Keratinocyte (primary cell): ENCODE measurements around the gene MPP2.
"Not testable (repeated sequence)": the region's sequence is repeated elsewhere in the genome, so short reads cannot be mapped to it uniquely, and the experiment has no call there.

Experiments used
- CTCF ChIP-seq, 3 experiments: IDR thresholded peaks in 1 of 3; conservative IDR thresholded peaks in 1 of 3; optimal IDR thresholded peaks in 1 of 3; 2 replicates in 2 of 3; 3 replicates in 1 of 3; pipeline versions ENCODE3 to v1.5.1; 2011; ENCODE audit warnings: low read length in 3 of 3, mild to moderate bottlenecking in 3 of 3, moderate library complexity in 2 of 3, control low read depth in 1 of 3, inconsistent platforms in 1 of 3; ENCODE audit not compliant: insufficient read depth in 2 of 3; ENCODE audit errors: extremely low read depth in 1 of 3
- EZH2 ChIP-seq: IDR thresholded peaks from one replicate; pipeline ENCODE4 v1.6.1; 2012; ENCODE audit warnings: inconsistent platforms, mild to moderate bottlenecking, low read length, moderate library complexity

DNA sequence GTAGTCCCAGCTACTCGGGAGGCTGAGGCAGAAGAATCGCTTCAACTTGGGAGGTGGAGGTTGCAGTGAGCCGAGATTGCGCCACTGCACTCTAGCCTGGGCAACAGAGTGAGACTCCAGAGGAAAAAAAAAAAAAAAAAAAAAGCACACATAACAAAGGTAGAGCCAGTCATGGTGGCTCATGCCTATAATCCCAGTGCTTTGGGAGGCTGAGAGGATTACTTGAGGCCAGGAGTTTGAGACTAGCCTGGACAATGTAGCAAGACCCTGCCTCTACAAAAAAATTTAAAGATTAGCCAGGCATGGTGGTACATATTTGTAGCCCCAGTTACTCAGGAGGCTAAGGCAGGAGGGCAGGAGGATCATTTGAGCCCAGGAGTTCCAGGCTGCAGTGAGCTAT lies 12.8 kb downstream of the MPP2 start:
- TF ChIP-seq EZH2; CTCF (optimal IDR thresholded peaks at IDR 0.05 in 1 of 3, IDR thresholded peaks at IDR 0.05 in 1 of 3, conservative IDR thresholded peaks at IDR 0.05 in 1 of 3; ENCODE audit: extremely low read depth in 1 of 3, insufficient read depth in 2 of 3, low read length in 3 of 3): not testable (repeated sequence)
